ENCODE measurements around the gene CHRNB1. TPM values are rescaled to one million over a fixed set of nuclear protein-coding genes. Genes with fewer than 3 reads are reported as not detected.
"Not testable (repeated sequence)": the region's sequence is repeated elsewhere in the genome, so short reads cannot be mapped to it uniquely, and the experiment has no call there.

The CHRNB1 gene
- total RNA-seq, 2 donors from 2014 or later, result 25.5 to 26.8 TPM

- no peak overlapping the region for H3K4me3 Mint-ChIP-seq
- H3K27ac Mint-ChIP-seq, result no peak overlapping the region
- no peaks in the 10 kb centered on the region for H3K27me3 Mint-ChIP-seq (ENCODE audit: low read depth)
- peaks cover 21% of the 10 kb centered on the region for H3K4me1 Mint-ChIP-seq (ENCODE audit: low read depth)
- ATAC-seq (replicated peaks in 1 of 2) (no peak), DNase-seq (no peak)
- no peaks in the 10 kb centered on the region for H3K9me3 Mint-ChIP-seq
- H3K36me3 Mint-ChIP-seq (ENCODE audit: insufficient read depth in 2 of 2), result peaks cover 0 to 1% of the 10 kb centered on the region in 2 donors
Observed at GRCh38 chr17:7467498-7467897, 22.6 kb downstream of the CHRNB1 start.

GRCh38 chr17:7468290-7468689 lies 23.4 kb downstream of the CHRNB1 start:
- H3K4me1 Mint-ChIP-seq (ENCODE audit: low read depth), result peaks cover 21% of the 10 kb centered on the region
- DNase-seq, result no peak
- no peaks in the 10 kb centered on the region for H3K9me3 Mint-ChIP-seq
- no peak overlapping the region for H3K4me3 Mint-ChIP-seq
- no peaks in the 10 kb centered on the region for H3K27me3 Mint-ChIP-seq (ENCODE audit: low read depth)
- no peak overlapping the region for H3K27ac Mint-ChIP-seq
- peaks cover 0 to 1% of the 10 kb centered on the region in 2 donors for H3K36me3 Mint-ChIP-seq (ENCODE audit: insufficient read depth in 2 of 2)
- ATAC-seq (replicated peaks in 1 of 2), result no peak

DNA sequence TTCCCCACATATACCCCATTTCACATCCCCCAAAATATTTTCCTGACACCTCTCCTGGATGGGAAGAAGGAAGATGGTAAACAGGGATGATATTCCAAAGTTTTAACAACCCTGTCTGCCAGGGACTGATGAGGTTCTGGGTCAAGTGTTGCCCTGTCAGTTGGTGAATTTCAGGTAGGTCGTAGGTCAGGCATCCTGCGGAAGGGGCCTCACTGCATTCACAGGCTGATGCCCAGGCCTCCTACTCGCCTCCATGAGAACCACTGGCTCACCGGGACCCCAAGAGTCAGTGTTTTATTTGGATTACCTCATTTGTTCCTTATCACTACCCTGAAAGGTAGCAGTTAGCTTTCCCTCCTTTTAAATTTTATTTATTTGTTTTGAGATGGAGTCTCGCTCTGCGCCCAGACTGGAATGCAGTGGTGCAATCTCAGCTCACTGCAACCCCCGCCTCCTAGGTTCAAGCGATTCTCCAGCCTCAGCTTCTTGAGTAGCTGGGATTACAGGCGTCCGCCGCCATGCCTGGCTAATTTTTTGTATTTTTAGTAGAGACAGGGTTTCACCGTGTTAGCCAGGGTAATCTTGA lies 24.0 kb downstream of the CHRNB1 start:
- DNase-seq (no peak), ATAC-seq (replicated peaks in 1 of 2) (no peak)
- H3K36me3 Mint-ChIP-seq (ENCODE audit: insufficient read depth in 2 of 2), result peaks cover 0 to 1% of the 10 kb centered on the region in 2 donors
- H3K9me3 Mint-ChIP-seq, result no peaks in the 10 kb centered on the region
- H3K4me3 Mint-ChIP-seq, result no peak overlapping the region
- H3K27me3 Mint-ChIP-seq (ENCODE audit: low read depth), result no peaks in the 10 kb centered on the region
- H3K27ac Mint-ChIP-seq, result no peak overlapping the region
- peaks cover 21% of the 10 kb centered on the region for H3K4me1 Mint-ChIP-seq (ENCODE audit: low read depth)

DNA sequence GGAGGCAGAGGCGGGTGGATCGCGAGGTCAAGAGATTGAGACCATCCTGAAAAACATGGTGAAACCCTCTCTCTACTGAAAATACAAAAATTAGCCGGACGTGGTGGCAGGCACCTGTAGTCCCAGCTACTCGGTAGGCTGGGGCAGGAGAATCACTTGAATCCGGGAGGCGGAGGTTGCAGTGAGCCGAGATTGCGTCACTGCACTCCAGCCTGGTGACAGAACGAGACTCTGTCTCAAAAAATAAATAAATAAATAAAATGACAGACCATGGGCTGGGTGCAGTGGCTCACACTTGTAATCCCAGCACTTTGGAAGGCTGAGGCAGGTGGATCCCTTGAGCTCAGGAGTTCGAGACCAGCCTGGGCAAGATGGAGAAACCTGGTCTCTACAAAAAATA lies 25.0 kb downstream of the CHRNB1 start:
- DNase-seq; H3K27ac Mint-ChIP-seq; ATAC-seq (replicated peaks in 1 of 2); H3K4me3 Mint-ChIP-seq; H3K36me3 Mint-ChIP-seq (ENCODE audit: insufficient read depth in 2 of 2); H3K27me3 Mint-ChIP-seq (ENCODE audit: low read depth); H3K9me3 Mint-ChIP-seq: not testable (repeated sequence)
- peaks cover 21% of the 10 kb centered on the region for H3K4me1 Mint-ChIP-seq (ENCODE audit: low read depth)

DNA sequence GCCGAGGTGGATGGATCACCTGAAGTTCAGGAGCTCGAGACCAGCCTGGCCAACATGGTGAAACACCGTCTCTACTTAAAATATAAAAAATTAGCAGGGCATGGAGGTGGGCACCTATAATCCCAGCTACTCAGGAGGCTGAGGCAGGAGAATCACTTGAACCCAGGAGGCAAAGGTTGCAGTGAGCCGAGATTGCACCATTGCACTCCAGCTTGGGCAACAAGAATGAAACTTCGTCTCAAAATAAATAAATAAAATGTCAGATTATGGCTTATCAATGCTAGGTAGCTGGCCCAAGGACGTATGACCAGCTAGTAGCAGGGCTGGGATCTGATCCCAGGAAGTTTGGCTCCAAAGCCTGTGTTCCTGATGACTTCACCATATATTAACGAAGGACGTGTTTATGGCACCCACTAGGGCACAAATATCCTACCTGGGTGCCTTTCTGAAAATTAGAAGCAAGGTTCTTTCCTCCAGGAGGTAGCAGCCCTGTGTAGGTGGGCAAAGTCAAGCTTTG lies 25.7 kb downstream of the CHRNB1 start:
- not testable (repeated sequence) for ATAC-seq (replicated peaks in 1 of 2)

DNA sequence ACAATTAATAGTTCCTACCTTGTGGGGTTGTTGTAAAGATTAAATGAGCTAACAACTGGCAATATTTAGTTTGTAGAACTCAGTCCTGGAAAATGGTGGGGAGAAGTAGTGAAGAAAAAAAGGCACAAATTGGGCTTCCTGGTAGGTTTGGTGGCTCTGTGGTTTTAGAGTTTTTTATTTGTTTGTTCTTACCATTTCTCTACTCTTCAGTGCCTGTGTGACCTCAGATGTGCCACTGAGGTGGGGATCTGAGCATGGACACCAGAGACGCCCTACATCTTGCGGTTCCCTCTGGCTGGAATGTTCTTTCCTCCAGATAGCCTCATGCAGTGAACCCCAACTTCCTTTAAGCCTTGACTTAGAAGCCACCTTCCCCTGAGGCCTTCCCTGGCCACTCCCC lies 26.9 kb downstream of the CHRNB1 start:
- no peak overlapping the region for H3K4me3 Mint-ChIP-seq
- no peaks in the 10 kb centered on the region for H3K9me3 Mint-ChIP-seq
- H3K4me1 Mint-ChIP-seq (ENCODE audit: low read depth), result peaks cover 36% of the 10 kb centered on the region
- peaks cover 0 to 1% of the 10 kb centered on the region in 2 donors for H3K36me3 Mint-ChIP-seq (ENCODE audit: insufficient read depth in 2 of 2)
- H3K27me3 Mint-ChIP-seq (ENCODE audit: low read depth), result no peaks in the 10 kb centered on the region
- DNase-seq (no peak), ATAC-seq (replicated peaks in 1 of 2) (no peak)
- H3K27ac Mint-ChIP-seq, result peak overlapping the region; percentile 39

More for the DNA sequence above, 25.7 kb downstream of the CHRNB1 start:
- not testable (repeated sequence) for H3K4me3 Mint-ChIP-seq; H3K9me3 Mint-ChIP-seq; DNase-seq; H3K36me3 Mint-ChIP-seq (ENCODE audit: insufficient read depth in 2 of 2); H3K27ac Mint-ChIP-seq; H3K27me3 Mint-ChIP-seq (ENCODE audit: low read depth)
- peaks cover 24% of the 10 kb centered on the region for H3K4me1 Mint-ChIP-seq (ENCODE audit: low read depth)

- not testable (repeated sequence) for H3K4me3 Mint-ChIP-seq; H3K27ac Mint-ChIP-seq; H3K9me3 Mint-ChIP-seq; DNase-seq; ATAC-seq (replicated peaks in 1 of 2); H3K36me3 Mint-ChIP-seq (ENCODE audit: insufficient read depth in 2 of 2); H3K27me3 Mint-ChIP-seq (ENCODE audit: low read depth)
- H3K4me1 Mint-ChIP-seq (ENCODE audit: low read depth), result peaks cover 46% of the 10 kb centered on the region
Observed at GRCh38 chr17:7474767-7475166, 29.9 kb downstream of the CHRNB1 start.

DNA sequence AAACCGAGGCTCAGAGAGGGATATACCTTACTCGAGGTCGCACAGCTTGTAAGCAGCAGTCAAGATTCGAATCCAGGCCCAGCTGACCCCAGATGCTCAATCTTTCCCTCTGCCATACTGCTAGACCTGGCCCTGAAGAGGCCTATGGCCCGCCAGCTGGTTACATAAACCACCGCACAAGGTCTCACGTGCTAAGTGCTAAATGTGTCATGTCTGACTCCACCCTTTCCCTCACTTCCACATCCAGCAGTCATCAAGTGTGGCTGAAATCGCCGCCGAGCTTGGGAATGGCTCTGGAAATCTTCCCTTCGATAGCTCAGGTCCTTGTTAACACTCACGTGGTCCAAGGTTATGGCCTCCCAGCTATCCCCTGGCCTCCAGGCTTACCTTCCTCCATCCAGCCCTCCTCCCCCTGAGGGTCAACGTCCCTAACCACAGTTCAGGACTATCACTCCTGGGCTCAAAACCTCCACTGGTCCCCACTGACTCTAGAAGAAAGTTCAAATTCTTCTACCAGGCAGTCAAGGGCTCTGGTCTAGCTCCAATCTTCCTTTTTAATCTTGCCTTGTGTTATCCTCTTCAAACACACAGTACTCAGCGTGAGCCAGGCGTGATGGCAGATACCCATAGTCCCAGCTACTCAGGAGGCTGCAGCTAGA lies 31.0 kb downstream of the CHRNB1 start:
- peak overlapping the region; percentile 41 to 84 for H3K4me3 Mint-ChIP-seq
- peaks cover 58% of the 10 kb centered on the region for H3K4me1 Mint-ChIP-seq (ENCODE audit: low read depth)
- H3K36me3 Mint-ChIP-seq (ENCODE audit: insufficient read depth in 2 of 2), result peaks cover 0 to 3% of the 10 kb centered on the region in 2 donors
- no peaks in the 10 kb centered on the region for H3K27me3 Mint-ChIP-seq (ENCODE audit: low read depth)
- ATAC-seq (replicated peaks in 1 of 2) (no peak), DNase-seq (no peak)
- H3K27ac Mint-ChIP-seq, result peak overlapping the region; percentile 31
- H3K9me3 Mint-ChIP-seq, result no peaks in the 10 kb centered on the region

GRCh38 chr17:7476494-7476893 lies 31.6 kb downstream of the CHRNB1 start:
- Mint-ChIP-seq H3K4me1 (ENCODE audit: low read depth) (peaks cover 60% of the 10 kb centered on the region), H3K36me3 (ENCODE audit: insufficient read depth in 2 of 2) (peaks cover 0 to 3% of the 10 kb centered on the region in 2 donors), H3K27ac (peak overlapping the region; percentile 23), H3K27me3 (ENCODE audit: low read depth) (no peaks in the 10 kb centered on the region), H3K9me3 (no peaks in the 10 kb centered on the region), H3K4me3 (peak overlapping the region; percentile 41 to 84)
- ATAC-seq (replicated peaks in 1 of 2), result no peak
- no peak for DNase-seq

GRCh38 chr17:7476951-7477350 lies 32.1 kb downstream of the CHRNB1 start:
- DNase-seq (no peak), ATAC-seq (replicated peaks in 1 of 2) (no peak)
- Mint-ChIP-seq H3K27me3 (ENCODE audit: low read depth) (no peaks in the 10 kb centered on the region), H3K27ac (no peak overlapping the region), H3K9me3 (no peaks in the 10 kb centered on the region), H3K4me1 (ENCODE audit: low read depth) (peaks cover 60% of the 10 kb centered on the region), H3K4me3 (peak overlapping the region; percentile 84 to 92), H3K36me3 (ENCODE audit: insufficient read depth in 2 of 2) (peaks cover 0 to 3% of the 10 kb centered on the region in 2 donors)

- Mint-ChIP-seq H3K4me3 (peak overlapping the region; percentile 84 to 92), H3K36me3 (ENCODE audit: insufficient read depth in 2 of 2) (peaks cover 0 to 3% of the 10 kb centered on the region in 2 donors), H3K27me3 (ENCODE audit: low read depth) (no peaks in the 10 kb centered on the region), H3K9me3 (no peaks in the 10 kb centered on the region), H3K27ac (peak overlapping the region; percentile 87), H3K4me1 (ENCODE audit: low read depth) (peaks cover 64% of the 10 kb centered on the region)
- DNase-seq (no peak), ATAC-seq (replicated peaks in 1 of 2) (no peak)
Observed at GRCh38 chr17:7477392-7478275, 32.8 kb downstream of the CHRNB1 start.

- Mint-ChIP-seq H3K4me3 (peak overlapping the region; percentile 84 to 92), H3K27ac (peak overlapping the region; percentile 87), H3K36me3 (ENCODE audit: insufficient read depth in 2 of 2) (peaks cover under 1 to 3% of the 10 kb centered on the region in 2 donors), H3K9me3 (no peaks in the 10 kb centered on the region), H3K4me1 (ENCODE audit: low read depth) (peaks cover 70% of the 10 kb centered on the region), H3K27me3 (ENCODE audit: low read depth) (no peaks in the 10 kb centered on the region)
- peak; percentile 59 to 65 for DNase-seq
- peak; percentile 43 to 51 for ATAC-seq (replicated peaks in 1 of 2)
Observed at GRCh38 chr17:7478276-7479212, 33.7 kb downstream of the CHRNB1 start.
